ENCODE measurements around the gene WDR7.

Gene WDR7

DNA sequence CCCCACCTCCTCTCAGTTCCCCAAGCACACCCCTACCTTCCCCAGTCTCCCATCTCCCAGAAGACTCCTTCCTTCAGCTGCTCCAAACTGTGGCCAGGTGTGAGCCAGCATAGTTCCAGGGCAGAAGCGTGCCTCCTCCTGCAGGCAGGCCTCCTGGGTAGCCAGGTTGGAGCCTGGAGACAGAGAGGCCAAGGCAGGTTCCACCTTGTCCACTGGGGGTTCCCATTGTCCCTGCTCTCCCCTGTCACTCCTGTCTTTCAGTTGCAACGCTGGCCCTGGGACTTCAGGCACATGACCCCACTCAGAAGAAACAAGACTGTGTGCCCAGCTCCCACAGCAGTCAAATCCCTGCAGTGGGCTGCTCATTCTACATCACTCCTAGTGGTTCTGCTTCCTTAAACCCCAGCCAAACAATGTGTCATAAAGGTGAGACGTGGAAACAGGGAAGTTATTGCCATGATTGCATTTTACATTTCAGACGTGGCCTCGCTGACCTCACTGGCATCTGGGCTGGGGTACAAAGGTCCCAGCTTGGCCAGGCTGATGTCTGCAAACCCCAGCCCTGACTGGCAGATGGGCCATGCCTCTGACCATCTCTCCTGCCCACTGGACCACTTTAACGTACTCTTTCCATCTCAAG is 399.3 kb downstream of the WDR7 start:
- no peak overlapping the region for H3K9ac ChIP-seq (ENCODE audit: low read length)

GRCh38 chr18:57051021-57051656 is 400.0 kb downstream of the WDR7 start:
- Histone ChIP-seq H3K9ac (ENCODE audit: low read length) (no peak overlapping the region), H3K9me3 (ENCODE audit: control insufficient read depth, low read length) (no peaks in the 10 kb centered on the region), H3K4me1 (ENCODE audit: control insufficient read depth, insufficient read depth, low read length) (peaks cover 31% of the 10 kb centered on the region), H3K4me3 (ENCODE audit: low read length) (no peak overlapping the region), H3K36me3 (ENCODE audit: control insufficient read depth, insufficient read depth, low read length) (no peaks in the 10 kb centered on the region), H3K27me3 (ENCODE audit: control insufficient read depth, insufficient read depth, low read length) (no peaks in the 10 kb centered on the region)

More for the DNA sequence above, 399.3 kb downstream of the WDR7 start:
- Histone ChIP-seq H3K4me3 (ENCODE audit: low read length) (no peak overlapping the region), H3K4me1 (ENCODE audit: control insufficient read depth, insufficient read depth, low read length) (peaks cover 31% of the 10 kb centered on the region), H3K9me3 (ENCODE audit: control insufficient read depth, low read length) (no peaks in the 10 kb centered on the region), H3K27me3 (ENCODE audit: control insufficient read depth, insufficient read depth, low read length) (no peaks in the 10 kb centered on the region), H3K36me3 (ENCODE audit: control insufficient read depth, insufficient read depth, low read length) (no peaks in the 10 kb centered on the region)

DNA sequence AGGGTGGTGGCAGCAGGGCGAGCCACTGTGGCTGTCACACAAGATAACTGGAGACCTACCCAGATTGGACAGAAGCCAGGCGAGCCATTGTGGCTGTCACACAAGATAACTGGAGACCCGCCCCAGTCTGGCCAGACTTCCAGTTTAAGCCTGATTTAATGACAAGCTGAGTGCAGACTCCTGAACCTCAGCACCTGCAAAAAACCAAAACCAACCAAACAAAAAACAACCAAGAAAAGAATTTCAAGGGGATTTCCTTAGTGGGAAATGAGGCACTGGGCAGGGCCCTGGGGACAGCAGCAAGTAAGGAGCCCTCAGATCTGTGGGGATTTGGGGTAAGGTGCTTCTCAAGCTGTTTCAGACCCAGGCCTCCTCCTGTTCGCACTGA is 400.5 kb downstream of the WDR7 start:
- Histone ChIP-seq H3K4me3 (ENCODE audit: low read length) (no peak overlapping the region), H3K9ac (ENCODE audit: low read length) (no peak overlapping the region), H3K9me3 (ENCODE audit: control insufficient read depth, low read length) (no peaks in the 10 kb centered on the region), H3K36me3 (ENCODE audit: control insufficient read depth, insufficient read depth, low read length) (no peaks in the 10 kb centered on the region), H3K4me1 (ENCODE audit: control insufficient read depth, insufficient read depth, low read length) (peaks cover 31% of the 10 kb centered on the region), H3K27me3 (ENCODE audit: control insufficient read depth, insufficient read depth, low read length) (no peaks in the 10 kb centered on the region)

GRCh38 chr18:57052173-57052572 is 401.0 kb downstream of the WDR7 start:
- H3K4me3 ChIP-seq (ENCODE audit: low read length) = no peak overlapping the region
- no peaks in the 10 kb centered on the region for H3K27me3 ChIP-seq (ENCODE audit: control insufficient read depth, insufficient read depth, low read length)
- no peaks in the 10 kb centered on the region for H3K36me3 ChIP-seq (ENCODE audit: control insufficient read depth, insufficient read depth, low read length)
- H3K4me1 ChIP-seq (ENCODE audit: control insufficient read depth, insufficient read depth, low read length) = peaks cover 31% of the 10 kb centered on the region
- no peaks in the 10 kb centered on the region for H3K9me3 ChIP-seq (ENCODE audit: control insufficient read depth, low read length)
- no peak overlapping the region for H3K9ac ChIP-seq (ENCODE audit: low read length)

- H3K27me3 ChIP-seq (ENCODE audit: control insufficient read depth, insufficient read depth, low read length) = no peaks in the 10 kb centered on the region
- no peaks in the 10 kb centered on the region for H3K36me3 ChIP-seq (ENCODE audit: control insufficient read depth, insufficient read depth, low read length)
- H3K4me3 ChIP-seq (ENCODE audit: low read length) = no peak overlapping the region
- no peaks in the 10 kb centered on the region for H3K9me3 ChIP-seq (ENCODE audit: control insufficient read depth, low read length)
- peaks cover 31% of the 10 kb centered on the region for H3K4me1 ChIP-seq (ENCODE audit: control insufficient read depth, insufficient read depth, low read length)
- H3K9ac ChIP-seq (ENCODE audit: low read length) = no peak overlapping the region
These were observed 401.6 kb downstream of the WDR7 start for GRCh38 chr18:57052759-57053158.

- Histone ChIP-seq H3K27me3 (ENCODE audit: control insufficient read depth, insufficient read depth, low read length) (no peaks in the 10 kb centered on the region), H3K9ac (ENCODE audit: low read length) (no peak overlapping the region), H3K4me3 (ENCODE audit: low read length) (no peak overlapping the region), H3K4me1 (ENCODE audit: control insufficient read depth, insufficient read depth, low read length) (peaks cover 31% of the 10 kb centered on the region), H3K36me3 (ENCODE audit: control insufficient read depth, insufficient read depth, low read length) (no peaks in the 10 kb centered on the region), H3K9me3 (ENCODE audit: control insufficient read depth, low read length) (no peaks in the 10 kb centered on the region)
These were observed 403.7 kb downstream of the WDR7 start for GRCh38 chr18:57054891-57055290.

DNA sequence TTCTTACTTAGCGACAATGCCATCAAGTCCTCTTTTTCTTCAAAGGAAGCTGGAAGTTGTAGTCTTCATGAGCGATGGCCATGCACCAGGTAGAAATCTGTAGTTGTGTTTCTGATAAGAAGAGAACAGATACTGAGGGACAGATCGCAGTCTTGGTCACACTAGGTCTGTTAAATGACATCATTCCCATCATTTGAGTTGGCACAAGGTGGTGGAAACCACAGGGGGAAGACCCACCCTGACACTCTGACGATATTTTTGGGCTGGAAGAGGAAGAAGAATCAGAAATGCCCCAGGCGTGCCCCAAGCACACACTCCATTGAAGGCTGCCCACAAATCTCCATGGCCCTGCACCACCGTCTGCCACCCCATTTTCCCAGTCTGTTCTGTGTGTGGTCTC is 406.7 kb downstream of the WDR7 start:
- H3K4me1 ChIP-seq (ENCODE audit: control insufficient read depth, insufficient read depth, low read length) = peaks cover 2% of the 10 kb centered on the region

GRCh38 chr18:57058734-57059133 is 407.6 kb downstream of the WDR7 start:
- H3K9me3 ChIP-seq (ENCODE audit: control insufficient read depth, low read length) = no peaks in the 10 kb centered on the region
- H3K9ac ChIP-seq (ENCODE audit: low read length) = no peak overlapping the region
- H3K36me3 ChIP-seq (ENCODE audit: control insufficient read depth, insufficient read depth, low read length) = no peaks in the 10 kb centered on the region
- peaks cover 3% of the 10 kb centered on the region for H3K27me3 ChIP-seq (ENCODE audit: control insufficient read depth, insufficient read depth, low read length)
- H3K4me1 ChIP-seq (ENCODE audit: control insufficient read depth, insufficient read depth, low read length) = no peaks in the 10 kb centered on the region
- H3K4me3 ChIP-seq (ENCODE audit: low read length) = no peak overlapping the region

More for the DNA sequence above, 406.7 kb downstream of the WDR7 start:
- Histone ChIP-seq H3K36me3 (ENCODE audit: control insufficient read depth, insufficient read depth, low read length) (no peaks in the 10 kb centered on the region), H3K9me3 (ENCODE audit: control insufficient read depth, low read length) (no peaks in the 10 kb centered on the region), H3K9ac (ENCODE audit: low read length) (no peak overlapping the region), H3K27me3 (ENCODE audit: control insufficient read depth, insufficient read depth, low read length) (peaks cover 3% of the 10 kb centered on the region), H3K4me3 (ENCODE audit: low read length) (no peak overlapping the region)

- Histone ChIP-seq H3K9ac (ENCODE audit: low read length) (no peak overlapping the region), H3K27me3 (ENCODE audit: control insufficient read depth, insufficient read depth, low read length) (peaks cover 3% of the 10 kb centered on the region), H3K4me3 (ENCODE audit: low read length) (no peak overlapping the region), H3K9me3 (ENCODE audit: control insufficient read depth, low read length) (no peaks in the 10 kb centered on the region), H3K4me1 (ENCODE audit: control insufficient read depth, insufficient read depth, low read length) (no peaks in the 10 kb centered on the region), H3K36me3 (ENCODE audit: control insufficient read depth, insufficient read depth, low read length) (no peaks in the 10 kb centered on the region)
These were observed 408.2 kb downstream of the WDR7 start for GRCh38 chr18:57059366-57059765.

DNA sequence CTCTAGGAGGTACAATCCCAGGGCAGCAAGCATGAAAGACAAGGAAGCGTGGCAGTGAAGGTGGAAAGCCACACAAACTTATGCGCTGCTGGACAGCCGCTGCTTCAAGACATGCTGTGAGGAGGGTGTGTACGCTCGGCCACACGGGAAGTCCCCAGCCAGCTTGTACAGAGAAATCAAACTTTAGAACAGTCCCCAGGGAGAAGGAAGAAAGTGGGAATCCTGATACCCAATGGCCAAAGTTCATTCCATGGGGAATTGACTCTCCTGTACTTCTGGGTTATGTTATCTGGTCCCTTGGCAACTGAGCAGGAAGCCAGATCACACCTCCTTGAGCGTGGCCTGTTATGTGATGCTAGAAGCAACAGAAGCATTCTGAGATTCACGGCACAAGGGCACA is 409.7 kb downstream of the WDR7 start:
- H3K27me3 ChIP-seq (ENCODE audit: control insufficient read depth, insufficient read depth, low read length) = peaks cover 3% of the 10 kb centered on the region
- no peaks in the 10 kb centered on the region for H3K4me1 ChIP-seq (ENCODE audit: control insufficient read depth, insufficient read depth, low read length)
- no peaks in the 10 kb centered on the region for H3K36me3 ChIP-seq (ENCODE audit: control insufficient read depth, insufficient read depth, low read length)
- no peaks in the 10 kb centered on the region for H3K9me3 ChIP-seq (ENCODE audit: control insufficient read depth, low read length)
- no peak overlapping the region for H3K4me3 ChIP-seq (ENCODE audit: low read length)
- H3K9ac ChIP-seq (ENCODE audit: low read length) = no peak overlapping the region

DNA sequence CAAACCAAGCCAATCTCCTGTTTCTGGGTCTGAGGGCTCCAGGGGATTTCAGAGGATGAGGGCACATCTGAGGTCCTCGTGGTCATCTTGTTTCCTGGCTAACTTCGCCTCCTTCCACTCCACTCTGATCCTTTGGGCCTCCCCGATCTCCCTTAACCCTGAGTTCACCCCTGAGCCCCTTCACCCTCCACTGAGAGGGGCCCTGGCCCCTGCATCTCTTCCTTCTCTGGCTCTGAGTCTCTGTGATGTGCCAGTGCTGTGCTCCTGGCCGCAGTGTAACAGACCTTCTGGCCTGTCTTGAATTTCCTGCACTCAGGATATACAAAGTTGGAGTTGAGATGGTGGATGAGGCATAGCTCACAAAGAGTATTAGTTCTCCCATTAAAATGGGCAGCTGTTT is 411.0 kb downstream of the WDR7 start:
- Histone ChIP-seq H3K9me3 (ENCODE audit: control insufficient read depth, low read length) (no peaks in the 10 kb centered on the region), H3K36me3 (ENCODE audit: control insufficient read depth, insufficient read depth, low read length) (no peaks in the 10 kb centered on the region), H3K27me3 (ENCODE audit: control insufficient read depth, insufficient read depth, low read length) (peaks cover 3% of the 10 kb centered on the region), H3K9ac (ENCODE audit: low read length) (no peak overlapping the region), H3K4me1 (ENCODE audit: control insufficient read depth, insufficient read depth, low read length) (no peaks in the 10 kb centered on the region), H3K4me3 (ENCODE audit: low read length) (no peak overlapping the region)

- H3K9me3 ChIP-seq (ENCODE audit: control insufficient read depth, low read length) = no peaks in the 10 kb centered on the region
- H3K27me3 ChIP-seq (ENCODE audit: control insufficient read depth, insufficient read depth, low read length) = peaks cover 3% of the 10 kb centered on the region
- no peaks in the 10 kb centered on the region for H3K36me3 ChIP-seq (ENCODE audit: control insufficient read depth, insufficient read depth, low read length)
- H3K4me1 ChIP-seq (ENCODE audit: control insufficient read depth, insufficient read depth, low read length) = no peaks in the 10 kb centered on the region
- no peak overlapping the region for H3K9ac ChIP-seq (ENCODE audit: low read length)
- H3K4me3 ChIP-seq (ENCODE audit: low read length) = no peak overlapping the region
These were observed 411.7 kb downstream of the WDR7 start for GRCh38 chr18:57062844-57063243.
